GM18499 (cell line): ENCODE measurements around the gene SNTB2.
"Not testable (repeated sequence)": the region's sequence is repeated elsewhere in the genome, so short reads cannot be mapped to it uniquely, and the experiment has no call there.

Experiments
- ATAC-seq: cut with Tn5 transposase; IDR thresholded peaks from one replicate; pipeline ENCODE4 v1.9.1; 2021; ENCODE audit warnings: moderate number of reproducible peaks; ENCODE audit not compliant: insufficient read depth, unreplicated experiment

Gene SNTB2

DNA sequence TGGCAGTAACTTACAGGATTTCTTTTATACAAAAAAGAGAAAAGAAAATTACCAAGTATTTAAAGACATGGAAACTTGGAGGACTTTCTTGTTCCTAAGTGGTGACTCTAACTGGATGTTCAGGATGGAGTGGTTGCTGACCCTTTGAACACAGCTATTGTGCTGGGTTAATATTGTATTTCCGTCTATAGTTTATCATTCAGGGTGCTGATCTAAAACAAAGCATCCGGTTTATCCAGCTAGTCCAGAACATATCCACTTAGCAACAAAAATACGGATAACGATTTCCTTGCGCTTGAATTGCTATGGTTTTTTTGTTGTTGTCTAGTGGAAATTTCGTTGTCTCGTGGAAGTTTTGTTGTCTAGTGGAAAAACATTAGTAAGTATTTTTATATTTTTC, 38.2 kb downstream of the SNTB2 start:
- ATAC-seq: no peak

DNA sequence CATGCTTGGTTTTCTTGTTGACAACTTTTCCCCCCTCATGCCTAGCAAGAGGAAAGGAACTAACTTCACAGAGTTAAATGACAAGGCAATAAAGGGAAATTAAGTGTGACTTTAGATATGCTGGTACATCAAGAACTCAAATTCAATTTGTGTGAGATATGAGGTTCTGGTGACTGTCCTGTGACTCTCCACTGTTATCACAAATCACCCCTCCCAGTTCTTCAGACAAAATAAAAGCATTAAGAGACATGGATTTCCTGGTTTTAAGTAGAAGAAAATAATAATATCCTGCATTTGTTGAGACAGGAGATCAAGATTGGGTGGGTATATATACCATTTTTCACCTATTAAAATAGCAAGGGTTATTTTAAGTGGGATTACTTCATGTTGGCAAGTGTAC, 46.2 kb downstream of the SNTB2 start:
- ATAC-seq: no peak

DNA sequence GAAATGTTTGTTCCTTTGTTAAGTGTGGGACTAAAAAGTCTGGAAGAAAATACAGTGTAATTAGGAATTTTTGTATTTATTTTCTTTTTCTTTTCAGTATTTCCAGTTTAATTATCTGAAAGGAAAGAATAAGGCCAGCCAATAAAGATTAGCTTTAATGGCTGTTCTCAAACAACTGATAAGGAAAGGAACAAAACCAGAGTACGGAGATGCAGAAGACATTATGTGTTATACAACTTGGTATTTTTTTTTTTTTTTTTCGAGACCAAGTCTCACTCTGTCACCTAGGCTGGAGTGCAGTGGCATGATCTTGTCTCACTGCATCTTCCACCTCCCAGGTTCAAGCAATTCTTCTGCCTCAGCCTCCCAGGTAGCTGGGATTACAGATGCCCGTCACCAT, 47.5 kb downstream of the SNTB2 start:
- ATAC-seq: no peak

DNA sequence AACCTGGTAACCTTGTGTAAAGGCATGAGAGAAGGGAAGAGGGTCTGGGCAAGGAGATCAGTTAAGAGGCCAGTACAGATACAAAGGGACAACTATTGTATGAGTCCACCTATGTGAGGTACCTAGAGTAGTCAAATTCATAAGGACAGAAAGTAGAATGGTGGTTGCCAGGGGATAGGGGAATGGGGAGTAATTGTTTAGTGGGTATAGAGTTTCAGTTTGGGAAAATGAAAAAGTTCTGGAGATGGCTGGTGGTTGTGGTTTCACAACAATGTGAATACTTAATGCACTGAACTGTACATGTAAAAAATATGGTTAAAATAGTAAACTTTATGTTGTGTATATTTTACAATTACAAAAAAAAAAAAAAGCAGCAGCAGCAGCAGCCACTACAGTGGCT, 49.4 kb downstream of the SNTB2 start:
- no peak for ATAC-seq

DNA sequence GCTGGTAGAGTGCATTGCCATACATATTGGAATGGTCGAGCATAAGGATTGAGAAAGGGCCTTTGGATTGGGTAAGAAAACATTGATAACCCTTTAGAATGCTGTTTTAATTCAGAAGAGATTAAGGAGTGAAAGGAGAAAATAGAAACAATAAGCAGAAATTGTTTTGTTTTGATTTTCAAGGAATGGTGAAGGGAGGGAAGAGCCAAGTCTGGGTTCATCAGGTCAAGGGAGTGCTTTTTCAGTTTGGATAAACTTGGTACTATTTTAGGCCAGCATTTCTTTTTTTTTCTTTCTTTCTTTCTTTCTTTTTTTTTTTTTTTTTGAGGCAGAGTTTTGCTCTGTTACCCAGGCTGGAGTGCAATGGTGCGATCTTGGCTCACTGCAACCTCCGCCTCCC, 50.3 kb downstream of the SNTB2 start:
- no peak for ATAC-seq

DNA sequence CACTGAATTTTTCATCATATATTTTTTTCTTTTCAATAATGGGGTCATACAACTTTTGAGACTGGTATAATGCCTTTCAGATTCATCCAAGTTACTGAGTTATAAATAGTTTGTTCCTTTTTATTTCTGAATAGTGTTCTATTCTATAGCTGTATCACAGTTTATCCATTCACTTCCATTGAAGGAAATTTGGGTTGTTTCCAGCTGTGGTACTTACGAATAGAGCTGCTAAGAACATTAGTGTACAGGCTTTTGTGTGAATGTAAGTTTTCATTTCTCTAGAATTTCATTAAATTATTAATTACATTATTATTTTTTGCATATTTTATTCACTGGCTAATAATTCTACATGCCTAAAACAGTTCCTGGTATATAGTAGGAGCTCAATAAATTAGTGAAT, 52.9 kb downstream of the SNTB2 start:
- ATAC-seq: no peak

DNA sequence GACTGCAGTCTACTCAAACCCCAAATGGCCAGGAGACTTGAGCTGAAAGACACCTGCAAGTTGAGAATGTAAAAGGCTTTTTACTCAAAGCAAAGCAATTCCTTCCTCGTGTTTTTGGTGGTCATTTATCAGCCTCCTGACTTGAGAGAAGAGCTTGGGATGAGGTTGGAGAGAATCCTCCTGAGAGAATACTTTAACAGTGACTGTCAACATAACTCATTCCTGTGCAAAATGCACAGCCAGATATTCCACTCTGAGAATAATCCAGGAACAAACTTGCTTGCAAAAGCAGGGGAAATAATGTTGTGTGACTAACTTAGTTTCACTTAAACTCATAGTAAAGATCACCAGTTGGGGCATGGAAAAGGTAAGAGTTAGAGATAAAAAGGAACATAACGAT, 53.4 kb downstream of the SNTB2 start:
- ATAC-seq: no peak

DNA sequence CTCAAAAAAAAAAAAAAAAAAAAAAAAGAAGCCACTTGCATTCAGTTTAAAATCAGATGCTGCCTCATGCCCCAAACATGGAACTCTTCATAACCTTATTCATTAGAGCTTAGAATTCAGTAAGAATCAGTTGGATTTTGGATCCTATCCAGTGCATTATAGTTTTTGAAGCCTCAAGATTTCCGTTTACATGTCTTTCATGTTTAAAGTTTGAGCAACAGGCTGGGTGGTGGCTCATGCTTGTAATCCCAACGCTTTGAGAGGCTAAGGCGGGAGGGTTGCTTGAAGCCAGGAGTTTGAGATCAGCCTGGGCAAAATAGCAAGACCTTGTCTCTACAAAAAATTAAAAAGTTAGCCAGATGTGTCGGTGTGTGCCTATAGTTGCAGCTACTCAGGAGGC, 55.0 kb downstream of the SNTB2 start:
- ATAC-seq: no peak

DNA sequence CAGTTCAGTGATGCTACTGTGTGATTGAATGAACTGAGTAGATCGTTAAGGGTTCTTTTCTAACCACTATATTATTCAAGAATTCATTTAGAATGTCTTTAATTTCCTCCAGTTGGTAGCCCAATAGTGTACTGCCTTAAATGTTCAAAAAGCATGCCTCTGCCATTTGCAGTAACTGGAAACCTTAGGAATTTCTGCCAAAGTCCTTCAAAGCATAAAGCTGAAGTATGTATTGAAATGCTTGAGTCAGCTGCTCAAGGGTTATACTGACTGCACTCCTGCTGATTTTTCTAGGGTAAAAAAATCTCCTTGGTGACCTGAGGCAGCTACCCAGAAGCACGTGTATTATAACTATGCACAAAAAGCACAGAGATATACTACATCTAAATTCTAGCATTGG, 56.5 kb downstream of the SNTB2 start:
- no peak for ATAC-seq

DNA sequence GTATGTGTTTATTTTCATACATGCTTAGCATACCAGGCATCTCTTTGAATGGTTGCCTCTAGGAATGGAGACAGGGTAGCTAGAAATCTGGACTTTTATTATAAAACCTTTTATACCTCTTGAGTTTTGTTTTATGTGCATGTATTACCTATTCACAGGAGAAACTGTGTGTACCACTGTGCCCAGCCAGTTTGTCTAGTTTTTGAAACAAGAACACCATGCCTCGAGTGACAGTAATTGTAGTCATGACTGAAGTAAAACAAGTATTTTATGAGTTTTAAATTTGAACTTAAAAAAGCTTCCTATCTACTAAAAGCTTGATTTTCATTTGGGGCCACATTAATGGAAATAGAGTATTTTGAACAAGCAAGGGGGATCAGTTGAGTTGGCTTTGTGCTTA, 57.4 kb downstream of the SNTB2 start:
- ATAC-seq: no peak

DNA sequence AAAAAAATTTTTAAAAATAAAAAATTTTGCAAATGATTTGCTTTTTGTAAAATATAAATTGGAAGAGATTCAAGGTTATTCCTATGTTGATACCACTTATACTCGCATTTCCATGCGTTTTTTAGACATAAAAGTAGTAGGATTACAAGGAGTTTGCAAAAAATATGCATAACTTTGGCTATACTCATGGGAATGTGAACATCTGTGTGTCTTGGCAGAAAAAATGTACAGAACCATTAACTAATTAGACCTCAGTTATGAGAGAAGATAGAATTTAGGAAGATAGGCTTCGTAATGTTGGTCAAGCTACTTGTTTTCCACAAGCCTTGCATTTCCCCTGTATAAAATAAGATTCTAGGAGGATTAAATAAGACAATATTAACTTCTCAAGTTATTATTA, 63.1 kb downstream of the SNTB2 start:
- no peak for ATAC-seq

DNA sequence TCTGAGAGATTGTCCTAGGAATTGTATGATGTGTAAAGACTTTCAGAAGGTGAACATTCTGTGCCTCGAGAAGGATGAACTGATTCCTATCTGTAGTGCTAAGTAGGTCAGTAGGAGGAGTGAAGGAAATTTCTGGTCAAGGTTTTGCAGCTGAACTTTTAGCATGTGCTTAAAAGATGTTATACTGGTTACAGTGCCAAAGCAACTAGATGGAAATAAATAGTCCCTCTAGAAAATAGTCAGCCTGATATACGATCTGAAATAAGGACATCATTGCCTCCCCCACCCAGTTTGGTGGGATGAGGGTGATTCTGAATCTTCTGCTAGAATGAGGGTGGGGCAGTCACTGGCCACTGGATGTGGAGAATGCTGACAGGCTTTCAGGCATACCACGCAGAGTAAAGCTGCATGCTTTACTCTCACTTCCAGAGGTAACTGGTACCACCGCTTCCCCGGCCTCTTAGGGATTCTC, 66.9 kb downstream of the SNTB2 start:
- no peak for ATAC-seq

DNA sequence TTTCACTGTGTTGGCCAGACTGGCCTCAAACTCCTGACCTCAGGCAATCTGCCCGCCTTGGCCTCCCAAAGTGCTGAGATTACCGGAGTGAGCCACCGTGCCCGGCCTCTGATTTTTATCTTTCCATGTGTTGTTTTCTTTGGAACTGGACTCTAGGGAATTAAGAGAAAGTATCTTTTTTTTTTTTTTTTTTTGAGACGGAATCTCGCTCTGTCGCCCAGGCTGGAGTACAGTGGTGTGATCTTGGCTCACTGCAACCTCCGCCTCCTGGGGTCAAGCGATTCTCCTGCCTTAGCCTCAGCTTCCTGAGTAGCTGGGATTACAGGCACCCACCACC, 72.4 kb downstream of the SNTB2 start:
- not testable (repeated sequence) for ATAC-seq

DNA sequence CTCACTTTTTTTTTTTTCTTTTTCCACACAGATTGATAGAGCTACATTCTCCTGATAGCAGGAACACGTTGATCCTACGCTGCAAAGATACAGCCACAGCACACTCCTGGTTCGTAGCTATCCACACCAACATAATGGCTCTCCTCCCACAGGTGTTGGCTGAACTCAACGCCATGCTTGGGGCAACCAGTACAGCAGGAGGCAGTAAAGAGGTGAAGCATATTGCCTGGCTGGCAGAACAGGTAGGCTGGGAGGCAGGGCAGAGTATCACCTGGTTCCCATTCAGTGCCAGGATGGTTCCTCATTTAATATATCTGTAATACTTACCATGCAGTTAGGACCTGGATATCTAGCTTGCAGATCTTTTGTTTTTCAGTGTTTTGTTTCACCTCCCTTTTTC, 73.1 kb downstream of the SNTB2 start:
- no peak for ATAC-seq

DNA sequence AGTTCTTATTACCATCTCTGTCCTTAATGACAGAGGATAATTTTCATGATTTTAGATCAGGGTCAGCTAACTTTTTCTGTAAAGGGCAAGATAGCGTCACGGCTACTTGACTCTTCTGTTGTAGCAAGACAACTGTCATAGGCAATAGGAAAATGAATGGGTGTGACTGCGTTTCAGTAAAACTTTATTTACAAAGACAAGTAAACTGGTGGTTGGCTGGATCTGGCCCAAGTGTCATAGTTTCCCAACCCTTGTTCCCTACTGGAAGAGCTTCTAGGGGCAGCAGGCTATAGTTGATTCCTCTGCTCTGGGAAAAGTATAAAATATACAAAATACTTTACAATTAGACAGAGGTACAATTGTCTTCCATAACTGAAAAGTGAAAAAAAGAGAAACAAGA, 73.5 kb downstream of the SNTB2 start:
- ATAC-seq: no peak

DNA sequence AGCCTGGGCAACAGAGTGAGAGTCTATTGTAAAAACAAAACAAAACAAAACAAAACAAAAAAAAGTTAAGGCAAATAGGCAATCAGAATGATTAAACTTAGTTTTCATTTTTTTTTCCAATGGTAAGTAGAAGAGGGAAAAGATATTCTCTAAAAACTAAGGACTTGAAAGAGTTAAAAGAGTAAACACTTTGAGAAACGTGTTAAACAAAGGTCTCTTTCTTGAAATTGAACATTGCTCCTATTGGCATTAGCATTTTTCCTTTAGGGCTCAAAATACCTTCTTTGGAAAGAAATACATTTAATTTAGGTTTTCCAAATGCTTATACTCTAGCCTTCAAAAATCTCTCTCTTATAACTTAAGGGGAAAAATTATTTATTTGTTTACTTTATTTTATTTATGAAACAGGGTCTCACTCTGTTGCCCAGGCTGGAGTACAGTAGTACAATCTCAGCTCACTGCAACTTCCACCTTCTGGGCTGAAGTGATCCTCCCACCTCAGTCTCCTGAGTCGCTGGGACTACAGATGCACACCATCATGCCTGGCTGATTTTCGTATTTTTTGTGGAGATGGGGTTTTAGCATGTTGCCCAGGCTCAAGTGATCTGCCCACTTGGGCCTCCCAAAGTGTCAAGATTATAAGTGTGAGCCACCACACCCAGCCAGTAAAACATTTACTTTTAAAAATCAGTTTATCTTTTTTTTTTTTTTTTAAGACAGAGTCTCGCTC, 79.5 kb downstream of the SNTB2 start:
- ATAC-seq: no peak

DNA sequence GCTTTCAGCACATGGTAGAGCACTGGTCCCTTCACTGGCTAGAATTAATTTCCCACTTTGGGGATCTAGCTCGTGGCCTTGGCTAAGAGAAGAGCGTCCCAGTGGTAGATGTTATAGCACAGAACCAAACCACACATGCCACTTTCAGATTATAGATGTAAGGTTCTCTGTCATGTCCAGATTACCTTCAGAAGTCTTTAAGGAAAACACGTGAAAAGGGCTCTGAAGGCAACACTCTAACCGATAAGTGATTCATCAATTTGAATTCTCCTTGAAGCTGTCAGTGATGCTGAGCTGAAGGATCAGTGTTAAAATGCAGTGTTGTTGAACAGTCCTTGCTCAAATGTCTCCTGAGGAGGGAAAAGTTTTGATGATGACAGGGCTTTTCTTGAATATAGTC, 80.7 kb downstream of the SNTB2 start:
- no peak for ATAC-seq

DNA sequence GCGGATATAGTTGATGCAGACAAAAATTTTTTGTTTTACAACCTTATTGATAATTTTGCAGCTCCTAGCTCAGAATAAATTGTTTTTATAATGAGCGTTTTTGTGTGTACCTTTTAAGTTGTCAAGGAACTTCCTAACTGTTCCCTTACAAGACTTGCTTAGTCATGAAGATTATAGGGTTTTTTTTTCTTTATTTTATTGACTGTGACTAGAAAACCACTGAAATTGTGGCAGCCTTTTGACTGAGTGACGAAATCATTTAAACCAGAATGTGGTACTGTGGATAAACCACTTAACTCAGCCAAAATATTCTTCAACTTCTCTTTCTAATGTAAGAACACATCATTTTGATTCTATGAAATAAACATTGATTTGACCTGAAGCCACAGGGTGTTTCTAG, 83.4 kb downstream of the SNTB2 start:
- ATAC-seq: no peak

DNA sequence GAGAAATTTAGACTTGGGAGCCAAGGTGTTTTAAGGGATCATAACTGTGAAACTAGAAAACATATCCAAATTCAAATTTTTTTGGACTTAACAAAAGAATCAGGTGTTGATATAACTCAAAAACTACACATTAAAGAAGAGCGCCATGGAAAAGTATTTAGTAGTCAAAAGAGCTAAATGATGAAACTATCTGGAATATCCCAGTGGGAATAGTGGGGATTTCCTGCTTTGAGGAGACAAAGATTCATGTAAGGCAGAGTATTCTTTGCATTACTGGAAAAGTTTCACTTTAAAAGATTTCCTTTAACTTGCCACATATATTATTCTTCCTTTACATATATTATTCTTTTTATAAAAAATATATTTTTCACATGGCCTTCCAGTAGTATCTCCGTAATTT, 83.9 kb downstream of the SNTB2 start:
- ATAC-seq: no peak

DNA sequence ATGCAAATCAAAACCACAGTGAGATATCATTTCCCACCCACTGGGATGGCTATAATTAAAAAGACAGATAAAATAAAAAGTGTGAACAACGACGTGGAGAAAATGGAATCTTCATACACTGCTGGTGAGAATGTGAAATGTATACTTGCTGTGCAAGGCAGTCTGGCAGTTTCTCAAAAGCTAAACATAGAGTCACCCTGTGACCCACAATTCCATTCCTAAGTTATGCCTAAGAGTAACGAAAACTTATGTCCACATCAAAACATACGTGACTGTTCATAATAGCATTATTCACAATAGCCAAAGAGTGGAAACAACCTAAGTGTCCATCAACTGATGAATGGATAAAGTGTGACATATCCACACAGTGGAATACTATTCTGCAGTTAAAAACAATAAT, 86.0 kb downstream of the SNTB2 start:
- ATAC-seq: no peak

DNA sequence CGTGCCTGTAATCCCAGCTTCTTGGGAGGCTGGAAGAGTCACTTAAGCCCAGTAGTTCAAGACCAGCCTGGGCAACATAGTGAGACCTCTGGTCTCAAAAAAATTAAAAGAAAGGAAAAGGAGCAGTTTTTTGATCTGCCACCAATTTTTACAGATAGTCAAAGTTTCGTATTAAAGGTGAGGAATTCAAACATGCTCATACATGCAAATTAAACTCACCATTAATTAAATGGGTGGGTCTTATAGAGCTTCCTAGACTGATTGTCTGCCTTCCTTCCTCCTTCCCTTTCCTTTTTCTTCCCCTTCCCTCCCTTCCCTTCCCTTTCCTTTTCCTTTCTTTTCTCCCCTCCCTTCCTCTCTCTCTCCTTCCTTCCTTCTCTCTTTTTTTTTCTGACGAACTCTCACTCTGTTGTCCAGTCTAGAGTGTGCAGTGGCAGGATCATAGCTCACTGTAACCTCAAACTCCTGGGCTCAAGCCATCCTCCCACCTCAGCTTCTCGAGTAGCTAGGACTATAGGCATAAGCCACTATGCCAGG, 87.8 kb downstream of the SNTB2 start:
- ATAC-seq: no peak
